ENCODE data around the gene COPG2.
A peak's percentile ranks its signal among the peaks of the same experiment; 100 is the strongest.

Gene COPG2

GRCh38 chr7:130486954-130487436 is 181.6 kb downstream of the COPG2 start:
- Histone ChIP-seq H3K9me2 (replicated peaks; ENCODE audit: low read depth, low read length) (no peaks in the 10 kb centered on the region), H3K9ac (ENCODE audit: low read depth, low read length, poor library complexity, severe bottlenecking) (peak overlapping the region; percentile 79), H2AFZ (ENCODE audit: low read length) (peak overlapping the region; percentile 93), H3K36me3 (ENCODE audit: insufficient read depth, low read length) (no peaks in the 10 kb centered on the region), H3K4me2 (ENCODE audit: low read depth, low read length, poor library complexity, severe bottlenecking) (peak overlapping the region; percentile 87), H4K20me1 (ENCODE audit: insufficient read depth, low read length, poor library complexity, severe bottlenecking) (no peaks in the 10 kb centered on the region), H3K27me3 (ENCODE audit: insufficient read depth, low read length, poor library complexity, severe bottlenecking) (no peaks in the 10 kb centered on the region), H3K79me2 (ENCODE audit: insufficient read depth, low read length) (peaks cover 29% of the 10 kb centered on the region), H3F3A (ENCODE audit: low read depth) (no peaks in the 10 kb centered on the region), H3K9me3 (ENCODE audit: insufficient read depth, low read depth, low read length) (no peaks in the 10 kb centered on the region; the same call in 1 of the 2 replicates), H3K4me1 (ENCODE audit: insufficient read depth, low read length, poor library complexity, severe bottlenecking) (peaks cover 27% of the 10 kb centered on the region), H3K4me3 (ENCODE audit: low read length, poor library complexity, severe bottlenecking) (peak overlapping the region; percentile 82)
- TF ChIP-seq EZH2phosphoT487 (IDR thresholded peaks at IDR 0.05; ENCODE audit: borderline replicate concordance) (no peak), CTCF (conservative IDR thresholded peaks at IDR 0.05; ENCODE audit: low read length) (no peak)

GRCh38 chr7:130486114-130486953 is 182.2 kb downstream of the COPG2 start:
- Histone ChIP-seq H3K9me2 (replicated peaks; ENCODE audit: low read depth, low read length) (no peaks in the 10 kb centered on the region), H3K27me3 (ENCODE audit: insufficient read depth, low read length, poor library complexity, severe bottlenecking) (no peaks in the 10 kb centered on the region), H3K9me3 (ENCODE audit: insufficient read depth, low read depth, low read length) (no peaks in the 10 kb centered on the region; the same call in 1 of the 2 replicates), H3K36me3 (ENCODE audit: insufficient read depth, low read length) (no peaks in the 10 kb centered on the region), H3K4me3 (ENCODE audit: low read length, poor library complexity, severe bottlenecking) (peak overlapping the region; percentile 82), H2AFZ (ENCODE audit: low read length) (peak overlapping the region; percentile 93), H3K79me2 (ENCODE audit: insufficient read depth, low read length) (peaks cover 25% of the 10 kb centered on the region), H3K4me1 (ENCODE audit: insufficient read depth, low read length, poor library complexity, severe bottlenecking) (peaks cover 31% of the 10 kb centered on the region), H3K9ac (ENCODE audit: low read depth, low read length, poor library complexity, severe bottlenecking) (peak overlapping the region; percentile 79), H3F3A (ENCODE audit: low read depth) (no peaks in the 10 kb centered on the region), H3K4me2 (ENCODE audit: low read depth, low read length, poor library complexity, severe bottlenecking) (peak overlapping the region; percentile 87), H4K20me1 (ENCODE audit: insufficient read depth, low read length, poor library complexity, severe bottlenecking) (no peaks in the 10 kb centered on the region)
- TF ChIP-seq CTCF (conservative IDR thresholded peaks at IDR 0.05; ENCODE audit: low read length) (peak; percentile 85), EZH2phosphoT487 (IDR thresholded peaks at IDR 0.05; ENCODE audit: borderline replicate concordance) (no peak)

GRCh38 chr7:130485734-130486113 is 182.8 kb downstream of the COPG2 start:
- H3K4me2 ChIP-seq (ENCODE audit: low read depth, low read length, poor library complexity, severe bottlenecking) = peak overlapping the region; percentile 87
- H4K20me1 ChIP-seq (ENCODE audit: insufficient read depth, low read length, poor library complexity, severe bottlenecking) = no peaks in the 10 kb centered on the region
- H3K27me3 ChIP-seq (ENCODE audit: insufficient read depth, low read length, poor library complexity, severe bottlenecking) = no peaks in the 10 kb centered on the region
- peaks cover 19% of the 10 kb centered on the region for H3K79me2 ChIP-seq (ENCODE audit: insufficient read depth, low read length)
- no peak overlapping the region for H3K9ac ChIP-seq (ENCODE audit: low read depth, low read length, poor library complexity, severe bottlenecking)
- TF ChIP-seq CTCF (conservative IDR thresholded peaks at IDR 0.05; ENCODE audit: low read length) (no peak), EZH2phosphoT487 (IDR thresholded peaks at IDR 0.05; ENCODE audit: borderline replicate concordance) (no peak)
- H3F3A ChIP-seq (ENCODE audit: low read depth) = no peaks in the 10 kb centered on the region
- H2AFZ ChIP-seq (ENCODE audit: low read length) = peak overlapping the region; percentile 93
- peak overlapping the region; percentile 82 for H3K4me3 ChIP-seq (ENCODE audit: low read length, poor library complexity, severe bottlenecking)
- no peaks in the 10 kb centered on the region for H3K9me3 ChIP-seq (ENCODE audit: insufficient read depth, low read depth, low read length)
- H3K9me2 ChIP-seq (replicated peaks; ENCODE audit: low read depth, low read length) = no peaks in the 10 kb centered on the region
- H3K36me3 ChIP-seq (ENCODE audit: insufficient read depth, low read length) = no peaks in the 10 kb centered on the region
- peaks cover 31% of the 10 kb centered on the region for H3K4me1 ChIP-seq (ENCODE audit: insufficient read depth, low read length, poor library complexity, severe bottlenecking)

Measured in Loucy (cell line).